SK-N-MC (cell line): Measurements from ENCODE around the gene TMEM63C.

Experiments used
- EZH2 ChIP-seq: fragments of 200-600 bp; sonication (generic); IDR thresholded peaks from one replicate; pipeline ENCODE4 v1.6.1; 2017; ENCODE audit warnings: antibody characterized with exemption
- POLR2AphosphoS5 ChIP-seq: IDR thresholded peaks from 2 replicates; pipeline ENCODE4 v1.6.1; 2012; ENCODE audit warnings: mild to moderate bottlenecking, low read depth, low read length, borderline replicate concordance

DNA sequence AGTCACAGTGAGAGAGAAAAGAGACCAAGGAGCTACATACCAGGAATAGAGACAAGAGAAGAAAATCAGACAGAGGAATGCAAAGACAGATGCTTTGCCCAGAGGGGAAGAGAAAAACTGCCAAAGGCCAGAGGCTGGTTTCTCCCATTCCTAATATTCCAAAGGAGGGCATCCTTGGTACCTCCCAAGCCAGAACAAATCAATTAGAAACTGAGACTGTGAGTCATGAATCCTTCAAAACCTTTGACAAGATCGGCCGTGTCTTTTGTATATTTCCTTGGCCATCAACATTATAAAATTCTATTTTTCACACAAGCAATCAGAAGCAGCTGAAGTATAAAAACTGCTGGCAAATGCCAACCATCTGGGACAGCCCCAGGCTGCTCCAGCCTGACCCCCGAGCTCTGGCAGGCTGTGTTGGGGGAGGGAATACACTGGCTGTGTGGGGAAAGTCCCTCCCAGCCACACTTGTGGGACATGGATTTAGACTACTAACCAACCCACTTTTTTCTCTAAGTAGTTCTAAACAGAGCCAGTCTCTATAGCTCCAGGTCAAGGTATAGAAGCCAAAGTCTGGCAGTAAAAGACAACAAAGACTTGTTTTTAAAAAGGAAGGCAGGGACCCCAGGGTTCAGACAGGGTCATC lies 125.4 kb downstream of the TMEM63C start:
- TF ChIP-seq EZH2, result no peak
- no peak for TF ChIP-seq POLR2AphosphoS5
